LNCaP clone FGC (cell line): ENCODE results near the gene DPH3.

Source experiments
- DNase-seq: peaks from one replicate; pipeline ENCODE4 v3.0.0-alpha.2; 2011; ENCODE audit warnings: low read depth
- H3K4me3 ChIP-seq: 2 replicates; pipeline ENCODE4 v1.5.1; 2011; ENCODE audit warnings: mild to moderate bottlenecking, low read depth, low read length, control low read depth
- TF ChIP-seq, protein P1 (sequence below): IDR thresholded peaks from 2 replicates; pipeline ENCODE4 v1.5.1; 2012; ENCODE audit warnings: mild to moderate bottlenecking; ENCODE audit not compliant: control insufficient read depth, insufficient read depth; ENCODE audit errors: extremely low read depth

Gene DPH3

DNA sequence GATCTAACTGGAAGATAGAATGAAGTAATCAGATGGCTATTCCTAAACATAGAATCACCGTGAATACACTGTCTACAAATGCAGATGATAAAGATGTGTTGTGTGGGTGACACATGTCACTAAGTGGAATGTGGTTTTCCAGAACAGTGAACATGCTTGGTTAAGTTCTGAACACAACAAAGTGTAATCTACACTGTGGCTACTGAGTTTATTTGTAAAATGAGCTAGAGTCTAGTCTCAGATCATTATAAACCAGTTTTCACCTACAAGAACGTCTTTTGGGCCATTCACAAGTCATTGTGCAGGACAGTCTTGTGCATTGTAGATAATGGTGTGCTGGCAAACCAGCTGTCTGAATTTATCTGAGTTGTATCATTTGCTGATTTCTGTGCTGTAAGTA, 35.6 kb upstream of the DPH3 start:
- TF ChIP-seq, protein P1, sequence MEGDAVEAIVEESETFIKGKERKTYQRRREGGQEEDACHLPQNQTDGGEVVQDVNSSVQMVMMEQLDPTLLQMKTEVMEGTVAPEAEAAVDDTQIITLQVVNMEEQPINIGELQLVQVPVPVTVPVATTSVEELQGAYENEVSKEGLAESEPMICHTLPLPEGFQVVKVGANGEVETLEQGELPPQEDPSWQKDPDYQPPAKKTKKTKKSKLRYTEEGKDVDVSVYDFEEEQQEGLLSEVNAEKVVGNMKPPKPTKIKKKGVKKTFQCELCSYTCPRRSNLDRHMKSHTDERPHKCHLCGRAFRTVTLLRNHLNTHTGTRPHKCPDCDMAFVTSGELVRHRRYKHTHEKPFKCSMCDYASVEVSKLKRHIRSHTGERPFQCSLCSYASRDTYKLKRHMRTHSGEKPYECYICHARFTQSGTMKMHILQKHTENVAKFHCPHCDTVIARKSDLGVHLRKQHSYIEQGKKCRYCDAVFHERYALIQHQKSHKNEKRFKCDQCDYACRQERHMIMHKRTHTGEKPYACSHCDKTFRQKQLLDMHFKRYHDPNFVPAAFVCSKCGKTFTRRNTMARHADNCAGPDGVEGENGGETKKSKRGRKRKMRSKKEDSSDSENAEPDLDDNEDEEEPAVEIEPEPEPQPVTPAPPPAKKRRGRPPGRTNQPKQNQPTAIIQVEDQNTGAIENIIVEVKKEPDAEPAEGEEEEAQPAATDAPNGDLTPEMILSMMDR = no peak
- H3K4me3 ChIP-seq = no peak overlapping the region
- DNase-seq = no peak

DNA sequence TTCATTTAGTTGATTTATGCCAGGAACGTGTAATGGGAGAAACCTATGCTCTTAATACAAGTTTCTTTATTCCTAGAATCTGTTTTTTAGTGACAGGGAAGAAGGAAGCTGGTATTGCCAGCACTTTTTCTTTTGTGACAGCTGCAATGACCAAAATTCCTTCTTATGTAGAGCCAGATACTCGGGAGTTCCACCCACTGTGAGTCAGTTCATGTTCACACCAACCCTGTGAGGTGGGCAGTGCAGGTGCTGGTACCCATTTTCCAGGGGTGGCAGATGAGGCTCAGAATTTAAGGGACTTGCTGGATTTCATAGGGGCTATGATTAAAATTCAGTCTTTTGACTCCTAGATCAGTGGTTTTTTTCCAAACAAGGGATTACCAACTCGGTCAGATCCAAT, 35.0 kb upstream of the DPH3 start:
- DNase-seq = no peak

DNA sequence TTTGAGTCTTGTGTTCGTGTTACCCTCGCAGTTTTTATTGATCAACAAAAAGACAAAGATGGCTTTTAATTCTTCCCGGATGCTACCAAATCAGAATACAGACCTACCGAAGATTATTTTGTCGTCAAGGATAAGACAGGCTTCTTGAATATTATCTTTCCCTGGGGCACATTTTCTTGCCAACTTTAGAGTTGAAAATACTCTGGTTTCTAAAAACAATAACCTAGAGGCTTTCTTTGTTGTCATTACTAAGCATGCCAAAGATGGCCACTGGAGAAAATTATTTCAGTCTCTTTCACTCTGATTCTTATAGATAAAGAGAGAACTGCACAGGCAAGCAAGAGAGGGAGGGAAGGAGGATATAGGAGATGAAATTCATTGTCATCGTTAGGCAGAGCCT, 34.1 kb upstream of the DPH3 start:
- no peak overlapping the region for H3K4me3 ChIP-seq
- DNase-seq = no peak
- TF ChIP-seq, protein P1 = no peak

More for the DNA sequence above, 35.0 kb upstream of the DPH3 start:
- TF ChIP-seq, protein P1 = no peak
- H3K4me3 ChIP-seq = no peak overlapping the region

DNA sequence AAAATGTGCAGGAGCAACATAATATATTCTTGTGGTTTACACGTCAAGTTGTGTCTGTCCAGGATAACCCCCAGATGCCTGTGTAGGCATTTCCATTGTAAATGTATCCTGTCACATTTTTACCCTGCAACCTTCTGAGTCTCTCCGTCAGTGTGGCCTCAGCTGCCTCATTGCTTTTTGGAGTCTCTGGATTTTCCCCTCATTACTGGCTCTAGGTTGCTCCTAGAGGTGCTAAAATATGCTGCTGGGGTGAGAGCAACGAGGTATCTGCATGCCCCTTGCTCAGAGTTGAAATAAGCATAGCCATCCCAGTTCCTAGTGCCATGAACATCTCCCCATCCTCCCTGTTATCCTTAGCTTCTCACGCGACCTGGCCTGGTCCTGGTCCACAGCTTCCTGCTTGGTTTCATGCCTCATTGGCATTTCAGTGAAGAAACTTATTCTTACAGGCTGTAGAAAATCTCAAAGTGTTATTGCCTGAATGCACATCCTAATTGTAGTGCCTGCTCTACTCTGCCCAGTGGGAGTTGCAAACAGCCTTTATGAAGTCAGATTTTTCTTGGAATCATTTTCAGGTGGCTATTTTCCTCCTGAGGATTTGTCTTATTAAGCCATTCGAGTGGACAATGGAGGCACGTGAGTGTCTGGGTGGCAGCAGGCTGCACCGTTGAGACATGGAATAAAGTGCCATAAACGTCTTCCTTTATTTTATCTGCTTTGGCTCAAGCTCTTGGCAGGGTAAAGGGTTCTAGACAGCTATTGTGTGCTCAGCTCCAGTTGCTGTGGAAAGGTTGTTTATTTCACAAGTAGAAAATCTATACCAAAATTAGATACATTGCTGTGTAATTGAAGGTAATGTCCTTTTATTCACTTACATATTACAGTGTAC, 33.5 kb upstream of the DPH3 start:
- TF ChIP-seq, protein P1 = no peak
- no peak for DNase-seq
- no peak overlapping the region for H3K4me3 ChIP-seq

DNA sequence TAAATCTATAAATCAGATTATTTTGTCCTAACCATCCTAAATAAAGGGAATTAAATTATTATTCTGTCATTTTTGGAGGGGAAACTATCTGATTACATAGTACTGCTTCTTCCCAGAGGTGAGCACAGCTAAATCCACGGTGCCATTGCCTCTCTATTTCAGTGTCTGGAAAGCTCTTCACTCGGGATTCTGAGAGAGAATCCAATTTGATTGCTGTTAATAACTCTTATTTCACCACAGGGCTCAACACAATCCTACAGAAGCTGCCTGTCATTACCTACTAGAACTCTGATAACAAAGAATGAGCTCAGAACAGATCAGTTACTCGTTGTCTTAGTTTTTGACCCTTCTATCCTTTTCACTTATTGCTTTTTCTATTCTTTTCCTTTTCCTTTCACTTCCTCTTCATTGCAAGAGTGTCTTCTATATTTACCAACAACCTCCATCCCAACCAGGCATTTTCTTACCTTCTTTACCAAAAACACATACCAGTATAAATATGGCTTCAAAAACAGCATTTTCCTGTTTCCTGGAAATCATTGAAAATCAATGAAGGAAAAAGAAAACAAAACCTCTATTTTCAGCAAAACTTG, 30.7 kb upstream of the DPH3 start:
- no peak for DNase-seq
- TF ChIP-seq, protein P1 = no peak
- no peak overlapping the region for H3K4me3 ChIP-seq

DNA sequence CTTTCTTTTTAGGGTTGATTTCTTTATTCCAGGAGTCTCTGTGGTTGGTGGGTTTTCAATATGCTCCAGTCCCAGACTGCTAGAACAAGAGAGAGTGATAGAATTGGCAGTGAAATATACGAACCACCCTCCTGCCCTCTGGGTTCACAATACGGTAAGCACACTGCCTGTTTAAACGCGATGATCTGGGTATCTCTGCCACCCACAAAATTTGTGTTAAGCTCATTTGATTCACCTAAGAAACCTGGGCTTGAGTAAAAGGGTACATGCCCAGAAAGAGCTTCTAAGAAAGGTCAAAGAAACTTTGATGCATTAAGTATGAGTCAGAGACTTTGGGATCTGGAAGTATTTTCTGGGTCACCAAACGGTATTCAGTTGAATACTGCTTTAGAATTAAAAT, 30.1 kb upstream of the DPH3 start:
- H3K4me3 ChIP-seq = no peak overlapping the region
- DNase-seq = no peak
- TF ChIP-seq, protein P1 = no peak
